GM12875 (cell line): Measurements from ENCODE around the gene ESRRA.

Experiments used
- H3K4me3 ChIP-seq: one replicate; pipeline ENCODE4 v1.5.1; 2011; ENCODE audit warnings: low read depth, low read length, control low read depth
- TF ChIP-seq, protein P1 (sequence below): IDR thresholded peaks from 2 replicates; pipeline ENCODE4 v1.5.1; 2011; ENCODE audit warnings: low read depth, mild to moderate bottlenecking, control low read depth, inconsistent platforms, low read length, moderate library complexity, borderline replicate concordance; ENCODE audit not compliant: insufficient read depth

The ESRRA gene

GRCh38 chr11:64266339-64266738, 39.0 kb upstream of the ESRRA start:
- H3K4me3 ChIP-seq = no peak overlapping the region
- TF ChIP-seq, protein P1, sequence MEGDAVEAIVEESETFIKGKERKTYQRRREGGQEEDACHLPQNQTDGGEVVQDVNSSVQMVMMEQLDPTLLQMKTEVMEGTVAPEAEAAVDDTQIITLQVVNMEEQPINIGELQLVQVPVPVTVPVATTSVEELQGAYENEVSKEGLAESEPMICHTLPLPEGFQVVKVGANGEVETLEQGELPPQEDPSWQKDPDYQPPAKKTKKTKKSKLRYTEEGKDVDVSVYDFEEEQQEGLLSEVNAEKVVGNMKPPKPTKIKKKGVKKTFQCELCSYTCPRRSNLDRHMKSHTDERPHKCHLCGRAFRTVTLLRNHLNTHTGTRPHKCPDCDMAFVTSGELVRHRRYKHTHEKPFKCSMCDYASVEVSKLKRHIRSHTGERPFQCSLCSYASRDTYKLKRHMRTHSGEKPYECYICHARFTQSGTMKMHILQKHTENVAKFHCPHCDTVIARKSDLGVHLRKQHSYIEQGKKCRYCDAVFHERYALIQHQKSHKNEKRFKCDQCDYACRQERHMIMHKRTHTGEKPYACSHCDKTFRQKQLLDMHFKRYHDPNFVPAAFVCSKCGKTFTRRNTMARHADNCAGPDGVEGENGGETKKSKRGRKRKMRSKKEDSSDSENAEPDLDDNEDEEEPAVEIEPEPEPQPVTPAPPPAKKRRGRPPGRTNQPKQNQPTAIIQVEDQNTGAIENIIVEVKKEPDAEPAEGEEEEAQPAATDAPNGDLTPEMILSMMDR = no peak

GRCh38 chr11:64267207-64267945, 37.9 kb upstream of the ESRRA start:
- H3K4me3 ChIP-seq = no peak overlapping the region
- TF ChIP-seq, protein P1 = no peak

DNA sequence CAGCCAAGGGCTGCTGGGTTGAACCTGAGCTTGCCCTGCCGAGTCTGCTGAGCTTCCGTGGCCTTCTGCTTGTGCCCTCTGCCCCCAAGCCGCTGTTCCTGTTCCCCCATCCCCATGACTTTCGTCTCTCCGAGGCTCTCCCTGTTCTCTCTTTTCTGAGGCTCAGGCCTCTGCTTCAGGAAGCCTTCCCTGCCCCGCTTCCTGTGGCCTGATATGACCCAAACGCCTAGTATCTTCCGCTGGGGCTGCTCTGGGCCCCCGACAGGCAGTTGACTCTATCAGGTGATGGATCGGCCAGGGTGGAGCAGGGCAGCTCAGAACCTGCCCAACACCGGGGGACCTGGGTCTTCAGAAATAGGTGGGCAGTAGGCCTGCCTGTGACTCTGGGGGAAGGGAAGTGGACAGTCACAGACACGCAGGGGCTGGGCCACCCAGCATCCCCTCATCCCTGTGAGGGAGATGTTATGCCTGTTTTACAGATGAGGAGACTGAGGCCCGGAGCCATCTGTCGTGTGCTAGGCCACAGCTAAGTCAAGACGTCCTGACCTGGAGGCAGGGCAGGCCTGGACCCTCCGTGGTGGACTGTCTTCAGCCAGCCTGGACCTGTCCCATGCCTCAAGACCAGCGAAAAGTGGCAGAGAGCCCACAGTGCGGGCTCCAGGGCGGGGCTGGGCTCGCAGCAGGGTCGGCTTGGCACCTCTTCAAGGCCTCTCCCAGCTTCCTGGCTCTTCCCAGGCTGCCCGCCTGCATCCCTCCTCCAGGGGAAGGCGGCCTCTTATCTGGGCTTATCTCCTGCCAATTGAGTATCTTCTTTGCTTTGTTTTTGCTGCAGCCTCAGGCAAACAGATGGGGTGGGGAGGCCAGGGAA, 37.1 kb upstream of the ESRRA start:
- TF ChIP-seq, protein P1 = no peak
- peak overlapping the region; percentile 76 for H3K4me3 ChIP-seq

GRCh38 chr11:64268893-64269539, 36.3 kb upstream of the ESRRA start:
- H3K4me3 ChIP-seq = peak overlapping the region; percentile 76
- TF ChIP-seq, protein P1 = no peak

GRCh38 chr11:64269540-64270220, 35.6 kb upstream of the ESRRA start:
- H3K4me3 ChIP-seq = peak overlapping the region; percentile 76
- TF ChIP-seq, protein P1 = 0 out of 2 replicates have a peak, but pooled peaks have one; percentile 1

GRCh38 chr11:64275031-64275800, 30.1 kb upstream of the ESRRA start:
- H3K4me3 ChIP-seq = no peak overlapping the region
- TF ChIP-seq, protein P1 = no peak
